ENCODE results near the gene SWT1.

The SWT1 gene

DNA sequence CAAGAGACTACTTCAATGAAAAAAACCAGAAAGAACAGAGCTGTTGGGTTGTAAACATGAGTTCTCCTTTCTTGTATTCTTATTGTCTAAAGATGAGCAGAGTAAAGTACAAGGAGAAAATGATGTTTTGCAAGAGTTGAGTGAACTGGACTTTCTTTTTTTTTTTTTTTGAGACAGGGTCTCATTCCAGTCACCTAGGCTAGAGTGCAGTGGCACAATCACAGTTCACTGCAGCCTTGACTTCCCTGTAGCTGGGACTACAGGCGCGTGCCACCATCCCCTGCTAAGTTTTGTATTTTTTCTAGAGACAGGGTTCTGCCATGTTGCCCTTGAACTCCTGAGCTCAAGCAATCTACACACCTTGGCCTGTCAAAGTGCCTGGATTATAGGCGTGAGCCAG lies 167.2 kb downstream of the SWT1 start:
- DNase-seq (ENCODE audit: low read depth in 2 of 2): no peak
- no peak overlapping the region for H3K4me3 ChIP-seq (replicated peaks in 1 of 2; ENCODE audit: low read depth in 2 of 2, low read length in 2 of 2)
- TF ChIP-seq CTCF (IDR thresholded peaks at IDR 0.05; ENCODE audit: low read depth, low read length): no peak

DNA sequence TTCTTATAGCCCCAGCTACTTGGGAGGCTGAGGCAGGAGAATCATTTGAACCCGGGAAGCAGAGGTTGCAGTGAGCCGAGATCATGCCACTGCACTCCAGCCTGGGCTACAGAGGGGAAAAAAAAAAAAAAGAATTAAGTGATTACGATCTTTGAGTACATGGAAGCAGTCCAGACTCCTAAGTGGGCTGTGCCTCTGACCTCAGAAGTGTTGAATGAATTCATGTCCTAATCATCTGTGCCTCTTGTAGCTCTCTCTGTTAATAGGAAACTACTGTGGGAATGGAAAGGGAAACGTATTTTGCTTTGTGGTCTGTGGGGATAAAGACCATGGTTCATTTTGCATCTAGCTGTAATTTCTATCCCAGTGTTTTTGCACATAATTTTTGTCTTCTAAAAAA lies 168.4 kb downstream of the SWT1 start:
- no peak overlapping the region for H3K4me3 ChIP-seq (replicated peaks in 1 of 2; ENCODE audit: low read depth in 2 of 2, low read length in 2 of 2)
- no peak for DNase-seq (ENCODE audit: low read depth in 2 of 2)
- TF ChIP-seq CTCF (IDR thresholded peaks at IDR 0.05; ENCODE audit: low read depth, low read length): no peak

DNA sequence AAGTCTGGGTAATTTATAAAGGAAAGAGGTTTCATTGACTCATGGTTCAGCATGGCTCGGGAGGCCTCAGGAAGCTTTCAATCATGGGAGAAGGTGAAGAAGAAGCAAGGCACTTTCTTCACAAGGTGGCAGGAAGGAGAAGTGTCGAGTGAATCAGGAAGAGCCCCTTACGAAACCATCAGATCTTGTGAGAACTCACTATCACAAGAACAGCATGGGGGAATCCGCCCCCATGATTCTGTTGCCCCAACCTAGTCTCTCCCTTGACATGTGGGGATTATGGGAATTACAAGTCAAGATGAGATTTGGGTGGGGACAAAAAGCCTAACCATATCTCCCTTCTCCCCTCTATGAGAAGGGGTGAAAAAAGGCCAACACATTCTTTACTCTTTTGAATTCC lies 171.3 kb downstream of the SWT1 start:
- no peak for TF ChIP-seq CTCF (IDR thresholded peaks at IDR 0.05; ENCODE audit: low read depth, low read length)
- DNase-seq (ENCODE audit: low read depth in 2 of 2): no peak
- H3K4me3 ChIP-seq (replicated peaks in 1 of 2; ENCODE audit: low read depth in 2 of 2, low read length in 2 of 2): no peak overlapping the region

GRCh38 chr1:185334182-185334581 lies 177.2 kb downstream of the SWT1 start:
- H3K4me3 ChIP-seq (replicated peaks in 1 of 2; ENCODE audit: low read depth in 2 of 2, low read length in 2 of 2): no peak overlapping the region
- DNase-seq (ENCODE audit: low read depth in 2 of 2): no peak
- TF ChIP-seq CTCF (IDR thresholded peaks at IDR 0.05; ENCODE audit: low read depth, low read length): no peak

- no peak for TF ChIP-seq CTCF (IDR thresholded peaks at IDR 0.05; ENCODE audit: low read depth, low read length)
- DNase-seq (ENCODE audit: low read depth in 2 of 2): peak; percentile 22 to 68
- H3K4me3 ChIP-seq (replicated peaks in 1 of 2; ENCODE audit: low read depth in 2 of 2, low read length in 2 of 2): no peak overlapping the region
Measured at GRCh38 chr1:185337246-185337645, 180.3 kb downstream of the SWT1 start.

DNA sequence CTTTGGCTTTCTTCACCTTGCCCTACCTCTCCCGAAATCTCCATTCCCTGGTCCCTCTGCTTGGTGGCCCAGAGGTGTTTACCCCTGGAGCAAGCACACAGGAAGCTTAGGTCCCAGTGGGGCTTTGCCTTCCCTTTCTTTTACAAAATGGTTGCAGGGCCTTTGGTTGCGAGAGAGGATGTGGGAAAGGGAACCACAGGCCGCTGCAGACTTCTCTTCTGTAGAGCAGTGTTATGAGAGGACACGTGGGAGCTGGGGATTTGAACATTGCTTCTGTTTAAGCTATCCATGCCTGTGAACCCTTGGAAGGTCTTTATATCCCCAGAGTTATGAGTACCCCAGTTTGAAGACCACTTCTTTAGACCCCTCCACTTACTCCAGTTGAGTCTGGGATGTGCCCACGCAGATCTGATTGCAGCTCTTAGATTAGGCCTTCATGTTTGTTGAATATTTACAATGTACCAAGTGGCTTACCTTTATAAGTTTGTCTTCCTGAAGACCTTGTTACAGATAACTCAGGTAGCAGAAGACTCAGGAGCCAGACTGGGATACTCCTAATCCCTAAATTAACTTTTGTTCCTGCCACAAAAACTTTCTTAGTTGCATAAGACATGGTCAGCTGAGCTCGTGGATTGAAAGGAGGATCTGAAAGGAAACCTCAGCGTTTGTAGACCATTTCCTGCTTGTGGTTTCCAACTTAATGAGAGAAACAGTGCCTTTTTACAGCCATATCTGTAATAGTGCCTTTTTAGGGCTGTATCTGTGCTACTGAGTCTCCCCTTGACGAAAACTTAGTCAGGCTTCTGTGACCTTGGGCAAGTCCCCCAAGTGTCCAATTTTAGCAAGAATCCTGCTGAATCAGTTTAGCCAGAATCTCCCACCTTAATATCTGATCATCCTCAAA lies 182.0 kb downstream of the SWT1 start:
- no peak overlapping the region for H3K4me3 ChIP-seq (replicated peaks in 1 of 2; ENCODE audit: low read depth in 2 of 2, low read length in 2 of 2)

More for the DNA sequence above, 182.0 kb downstream of the SWT1 start:
- DNase-seq (ENCODE audit: low read depth in 2 of 2): peak; percentile 33 to 40
- no peak for TF ChIP-seq CTCF (IDR thresholded peaks at IDR 0.05; ENCODE audit: low read depth, low read length)
